ENCODE data around the gene SNAPC4. TPM values are rescaled to one million over a fixed set of nuclear protein-coding genes. Genes with fewer than 3 reads are reported as not detected.
"Not testable (repeated sequence)": the region's sequence is repeated elsewhere in the genome, so short reads cannot be mapped to it uniquely, and the experiment has no call there.

SNAPC4 gene
- total and polyA plus RNA-seq, 2 experiments from 2014 or later: 6.3 to 10.5 TPM

GRCh38 chr9:136429075-136429628 is 29.2 kb upstream of the SNAPC4 start:
- no peaks in the 10 kb centered on the region for H4K20me1 ChIP-seq (ENCODE audit: insufficient read depth, poor library complexity, severe bottlenecking)
- H3K4me2 ChIP-seq: no peak overlapping the region
- no peak for TF ChIP-seq EZH2 (IDR thresholded peaks at IDR 0.05; ENCODE audit: borderline replicate concordance)
- no peak for TF ChIP-seq EZH2phosphoT487 (IDR thresholded peaks at IDR 0.05; ENCODE audit: low read depth, severe bottlenecking, unreplicated experiment)
- H3K9me3 ChIP-seq (ENCODE audit: low read depth): no peaks in the 10 kb centered on the region
- H3K27me3 ChIP-seq: no peaks in the 10 kb centered on the region
- no peak overlapping the region for H3K27ac ChIP-seq
- H3K79me2 ChIP-seq: no peaks in the 10 kb centered on the region
- H2AFZ ChIP-seq: no peak overlapping the region
- H3K4me1 ChIP-seq (ENCODE audit: insufficient read depth): no peaks in the 10 kb centered on the region
- H3K36me3 ChIP-seq (replicated peaks; ENCODE audit: insufficient read depth, low read depth): no peaks in the 10 kb centered on the region
- no peak overlapping the region for H3K4me3 ChIP-seq
- H3K9me2 ChIP-seq (replicated peaks; ENCODE audit: insufficient read depth): no peaks in the 10 kb centered on the region
- 94% methylated on average over 20 of the region's 21 CpGs for WGBS (ENCODE audit: low lambda C conversion rate, missing lambda C conversion rate)
- no peak for DNase-seq (ENCODE audit: low spot score)

GRCh38 chr9:136426787-136427186 is 26.8 kb upstream of the SNAPC4 start:
- no peaks in the 10 kb centered on the region for H3K36me3 ChIP-seq (replicated peaks; ENCODE audit: insufficient read depth, low read depth)
- WGBS (ENCODE audit: low lambda C conversion rate, missing lambda C conversion rate): 85% methylated on average over 12 of the region's 12 CpGs
- H3K79me2 ChIP-seq: no peaks in the 10 kb centered on the region
- no peaks in the 10 kb centered on the region for H3K4me1 ChIP-seq (ENCODE audit: insufficient read depth)
- H2AFZ ChIP-seq: no peak overlapping the region
- no peak overlapping the region for H3K4me2 ChIP-seq
- H3K4me3 ChIP-seq: no peak overlapping the region
- no peaks in the 10 kb centered on the region for H3K9me2 ChIP-seq (replicated peaks; ENCODE audit: insufficient read depth)
- TF ChIP-seq EZH2phosphoT487 (IDR thresholded peaks at IDR 0.05; ENCODE audit: low read depth, severe bottlenecking, unreplicated experiment) (no peak), EZH2 (IDR thresholded peaks at IDR 0.05; ENCODE audit: borderline replicate concordance) (no peak), CTCF (IDR thresholded peaks at IDR 0.05; ENCODE audit: poor library complexity) (no peak)
- no peaks in the 10 kb centered on the region for H4K20me1 ChIP-seq (ENCODE audit: insufficient read depth, poor library complexity, severe bottlenecking)
- H3K27me3 ChIP-seq: no peaks in the 10 kb centered on the region
- DNase-seq (ENCODE audit: low spot score): no peak
- no peak overlapping the region for H3K27ac ChIP-seq
- H3K9me3 ChIP-seq (ENCODE audit: low read depth): no peaks in the 10 kb centered on the region

GRCh38 chr9:136425367-136425766 is 25.4 kb upstream of the SNAPC4 start:
- H3K36me3 ChIP-seq (replicated peaks; ENCODE audit: insufficient read depth, low read depth); H3K9me3 ChIP-seq (ENCODE audit: low read depth); H3K79me2 ChIP-seq; H3K4me2 ChIP-seq; H3K4me1 ChIP-seq (ENCODE audit: insufficient read depth); H3K9me2 ChIP-seq (replicated peaks; ENCODE audit: insufficient read depth); H3K27me3 ChIP-seq; DNase-seq (ENCODE audit: low spot score); H2AFZ ChIP-seq; H3K4me3 ChIP-seq; H3K27ac ChIP-seq; H4K20me1 ChIP-seq (ENCODE audit: insufficient read depth, poor library complexity, severe bottlenecking): not testable (repeated sequence)
- 89% methylated on average over 7 of the region's 7 CpGs for WGBS (ENCODE audit: low lambda C conversion rate, missing lambda C conversion rate)

- H3K4me3 ChIP-seq: no peak overlapping the region
- TF ChIP-seq CTCF (IDR thresholded peaks at IDR 0.05; ENCODE audit: poor library complexity) (no peak), EZH2phosphoT487 (IDR thresholded peaks at IDR 0.05; ENCODE audit: low read depth, severe bottlenecking, unreplicated experiment) (no peak), EZH2 (IDR thresholded peaks at IDR 0.05; ENCODE audit: borderline replicate concordance) (no peak)
- 91% methylated on average over 27 of the region's 27 CpGs for WGBS (ENCODE audit: low lambda C conversion rate, missing lambda C conversion rate)
Measured at GRCh38 chr9:136424750-136425362, 24.9 kb upstream of the SNAPC4 start.

More at GRCh38 chr9:136424750-136425362, 24.9 kb upstream of the SNAPC4 start:
- Histone ChIP-seq H3K27ac (no peak overlapping the region), H3K9me2 (replicated peaks; ENCODE audit: insufficient read depth) (no peaks in the 10 kb centered on the region), H3K4me1 (ENCODE audit: insufficient read depth) (no peaks in the 10 kb centered on the region), H3K4me2 (no peak overlapping the region), H4K20me1 (ENCODE audit: insufficient read depth, poor library complexity, severe bottlenecking) (no peaks in the 10 kb centered on the region), H3K27me3 (no peaks in the 10 kb centered on the region), H3K79me2 (no peaks in the 10 kb centered on the region), H2AFZ (no peak overlapping the region), H3K36me3 (replicated peaks; ENCODE audit: insufficient read depth, low read depth) (no peaks in the 10 kb centered on the region), H3K9me3 (ENCODE audit: low read depth) (no peaks in the 10 kb centered on the region)
- DNase-seq (ENCODE audit: low spot score): no peak

All from hepatocyte (in vitro differentiated cells).